Measurements from ENCODE around the gene ADCYAP1R1. TPM values are rescaled to one million over a fixed set of nuclear protein-coding genes. Genes with fewer than 3 reads are reported as not detected.

The ADCYAP1R1 gene
- total and polyA plus RNA-seq, 2 of the 8 experiments (the other 6 are each of a cell fraction or from before 2014, with no cell fraction given) = 14.4 to 14.6 TPM

DNA sequence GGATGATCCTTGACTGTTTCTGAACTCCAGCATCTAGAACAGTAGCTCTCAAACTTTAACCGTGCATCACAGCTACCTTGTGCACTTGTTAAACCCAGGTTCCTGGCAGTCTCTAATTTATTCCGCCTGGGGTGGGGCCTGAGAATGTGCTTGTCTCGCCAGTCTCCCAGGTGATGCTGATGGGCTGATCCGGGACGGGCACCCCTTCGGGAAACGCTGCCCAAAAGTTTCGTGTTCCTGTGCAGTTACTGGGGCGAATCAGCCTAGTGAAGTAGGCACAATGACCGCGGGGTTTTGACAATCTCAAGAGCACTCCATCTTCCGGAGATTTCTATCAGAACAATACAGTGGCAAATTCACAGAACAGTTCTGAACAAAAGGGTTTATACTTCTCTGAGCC lies 29.9 kb downstream of the ADCYAP1R1 start (continued):
- TF ChIP-seq, protein P1, sequence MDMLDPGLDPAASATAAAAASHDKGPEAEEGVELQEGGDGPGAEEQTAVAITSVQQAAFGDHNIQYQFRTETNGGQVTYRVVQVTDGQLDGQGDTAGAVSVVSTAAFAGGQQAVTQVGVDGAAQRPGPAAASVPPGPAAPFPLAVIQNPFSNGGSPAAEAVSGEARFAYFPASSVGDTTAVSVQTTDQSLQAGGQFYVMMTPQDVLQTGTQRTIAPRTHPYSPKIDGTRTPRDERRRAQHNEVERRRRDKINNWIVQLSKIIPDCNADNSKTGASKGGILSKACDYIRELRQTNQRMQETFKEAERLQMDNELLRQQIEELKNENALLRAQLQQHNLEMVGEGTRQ (IDR thresholded peaks at IDR 0.05; ENCODE audit: low read length) = no peak
- TF ChIP-seq, protein P2, sequence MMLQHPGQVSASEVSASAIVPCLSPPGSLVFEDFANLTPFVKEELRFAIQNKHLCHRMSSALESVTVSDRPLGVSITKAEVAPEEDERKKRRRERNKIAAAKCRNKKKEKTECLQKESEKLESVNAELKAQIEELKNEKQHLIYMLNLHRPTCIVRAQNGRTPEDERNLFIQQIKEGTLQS (IDR thresholded peaks at IDR 0.05; ENCODE audit: insufficient read depth, low read depth, low read length) = no peak
- TF ChIP-seq FOSL1 (IDR thresholded peaks at IDR 0.05; ENCODE audit: insufficient read depth, low read depth, low read length) (no peak), KDM5A (IDR thresholded peaks at IDR 0.05; ENCODE audit: low read length) (no peak), CREB1 (IDR thresholded peaks at IDR 0.05) (no peak), POU5F1 (IDR thresholded peaks at IDR 0.05; ENCODE audit: low read depth, low read length) (no peak), POLR2A (IDR thresholded peaks at IDR 0.05; ENCODE audit: control extremely low read depth in 1 of 2, low read depth in 2 of 2, low read length in 2 of 2) (no peak)
